ENCODE results near the gene C19orf33. TPM values are rescaled to one million over a fixed set of nuclear protein-coding genes. Genes with fewer than 3 reads are reported as not detected.

C19orf33 gene
- total RNA-seq, 2 donors from 2014 or later: 6.7 TPM; not detected in 1

- Histone ChIP-seq H3K4me3 (peak within 1 kb of the TSS; percentile 83), H3K27me3 (replicated peaks; ENCODE audit: insufficient read depth) (no peaks in the 10 kb centered on the region), H3K36me3 (no peaks in the 10 kb centered on the region), H3K4me1 (ENCODE audit: control insufficient read depth in 1 of 2, low read depth in 2 of 2) (peaks cover 26 to 56% of the 10 kb centered on the region in 2 donors), H3K27ac (peak within 1 kb of the TSS; percentile 99 to 100), H3K9me3 (no peaks in the 10 kb centered on the region)
- DNase-seq (ENCODE audit: low spot score) (no peak), ATAC-seq (ENCODE audit: insufficient number of reproducible peaks, low FRiP score, low read depth) (peak; percentile 8)
- no peak for TF ChIP-seq CTCF (IDR thresholded peaks at IDR 0.05)
These were observed 39.4 kb upstream of the C19orf33 start, which contains the start of gene SPINT2 for GRCh38 chr19:38264486-38265212. TSS of gene SPINT2 (plus strand) at chr19:38264573. CDS start at chr19:38264893, 320 bp downstream.

- H3K4me1 ChIP-seq (ENCODE audit: control insufficient read depth in 1 of 2, low read depth in 2 of 2): peaks cover 32 to 63% of the 10 kb centered on the region in 2 donors
- no peaks in the 10 kb centered on the region for H3K36me3 ChIP-seq
- H3K27ac ChIP-seq: peak overlapping the region; percentile 99 to 100
- no peaks in the 10 kb centered on the region for H3K27me3 ChIP-seq (replicated peaks; ENCODE audit: insufficient read depth)
- TF ChIP-seq CTCF (IDR thresholded peaks at IDR 0.05): peak; percentile 9
- no peak for ATAC-seq (ENCODE audit: insufficient number of reproducible peaks, low FRiP score, low read depth)
- no peaks in the 10 kb centered on the region for H3K9me3 ChIP-seq
- peak overlapping the region; percentile 83 for H3K4me3 ChIP-seq
- no peak for DNase-seq (ENCODE audit: low spot score)
These were observed 38.7 kb upstream of the C19orf33 start for GRCh38 chr19:38265213-38265861.

- H3K9me3 ChIP-seq: no peaks in the 10 kb centered on the region
- TF ChIP-seq CTCF (IDR thresholded peaks at IDR 0.05): no peak
- H3K27me3 ChIP-seq (replicated peaks; ENCODE audit: insufficient read depth): no peaks in the 10 kb centered on the region
- H3K36me3 ChIP-seq: no peaks in the 10 kb centered on the region
- peak overlapping the region; percentile 99 to 100 for H3K27ac ChIP-seq
- DNase-seq (ENCODE audit: low spot score) (no peak), ATAC-seq (ENCODE audit: insufficient number of reproducible peaks, low FRiP score, low read depth) (no peak)
- peaks cover 37 to 70% of the 10 kb centered on the region in 2 donors for H3K4me1 ChIP-seq (ENCODE audit: control insufficient read depth in 1 of 2, low read depth in 2 of 2)
- peak overlapping the region; percentile 83 for H3K4me3 ChIP-seq
These were observed 38.1 kb upstream of the C19orf33 start for GRCh38 chr19:38265921-38266429.

- Histone ChIP-seq H3K27me3 (replicated peaks; ENCODE audit: insufficient read depth) (no peaks in the 10 kb centered on the region), H3K36me3 (no peaks in the 10 kb centered on the region), H3K4me1 (ENCODE audit: control insufficient read depth in 1 of 2, low read depth in 2 of 2) (peaks cover 38 to 72% of the 10 kb centered on the region in 2 donors), H3K9me3 (no peaks in the 10 kb centered on the region), H3K27ac (peak overlapping the region; percentile 99 to 100), H3K4me3 (peak overlapping the region; percentile 83)
- DNase-seq (ENCODE audit: low spot score) (no peak), ATAC-seq (ENCODE audit: insufficient number of reproducible peaks, low FRiP score, low read depth) (no peak)
- no peak for TF ChIP-seq CTCF (IDR thresholded peaks at IDR 0.05)
These were observed 37.0 kb upstream of the C19orf33 start for GRCh38 chr19:38266981-38267597.
